Skeletal muscle tissue (tissue), 4 donors: ENCODE results near the gene TMPRSS9. TPM values are rescaled to one million over a fixed set of nuclear protein-coding genes. Genes with fewer than 3 reads are reported as not detected.
"Not testable (repeated sequence)": the region's sequence is repeated elsewhere in the genome, so short reads cannot be mapped to it uniquely, and the experiment has no call there.

Experiments used
- H3K27ac ChIP-seq: one replicate; pipeline ENCODE4 v1.7.0; 2013; ENCODE audit warnings: mild to moderate bottlenecking, low read depth, low read length, inconsistent platforms
- H3K27me3 ChIP-seq, 3 donors: one replicate each; pipeline ENCODE4 v1.7.0; 2013; ENCODE audit warnings: low read length in 3 of 3; ENCODE audit not compliant: control insufficient read depth in 3 of 3, insufficient read depth in 3 of 3
- H3K36me3 ChIP-seq, 3 donors: one replicate each; pipeline ENCODE4 v1.7.0; 2013; ENCODE audit warnings: low read length in 3 of 3; ENCODE audit not compliant: control insufficient read depth in 3 of 3, insufficient read depth in 3 of 3
- H3K4me1 ChIP-seq, 3 donors: one replicate each; pipeline ENCODE4 v1.7.0; 2013; ENCODE audit warnings: low read length in 3 of 3, mild to moderate bottlenecking in 3 of 3; ENCODE audit not compliant: control insufficient read depth in 3 of 3, insufficient read depth in 3 of 3
- H3K4me3 ChIP-seq, 3 donors: one replicate each; pipeline ENCODE4 v1.7.0; 2013; ENCODE audit warnings: low read length in 3 of 3
- H3K9ac ChIP-seq, 3 donors: one replicate each; pipeline ENCODE4 v1.7.0; 2013; ENCODE audit warnings: low read length in 3 of 3, mild to moderate bottlenecking in 3 of 3, moderate library complexity in 2 of 3, low read depth in 1 of 3
- H3K9me3 ChIP-seq, 3 donors: one replicate each; pipeline ENCODE4 v1.7.0; 2013; ENCODE audit warnings: low read length in 3 of 3; ENCODE audit not compliant: control insufficient read depth in 3 of 3
- total RNA-seq: library from RNA; depleted of rRNA; stranded (reverse); fragments of >200 nt; gene quantifications from one replicate; pipeline ENCODE4 v1.2.3, GENCODE V29; 2014
- donor health status: Osteomylitis.

Gene TMPRSS9
- total RNA-seq, 1 donor from 2014 or later: under 0.01 TPM

DNA sequence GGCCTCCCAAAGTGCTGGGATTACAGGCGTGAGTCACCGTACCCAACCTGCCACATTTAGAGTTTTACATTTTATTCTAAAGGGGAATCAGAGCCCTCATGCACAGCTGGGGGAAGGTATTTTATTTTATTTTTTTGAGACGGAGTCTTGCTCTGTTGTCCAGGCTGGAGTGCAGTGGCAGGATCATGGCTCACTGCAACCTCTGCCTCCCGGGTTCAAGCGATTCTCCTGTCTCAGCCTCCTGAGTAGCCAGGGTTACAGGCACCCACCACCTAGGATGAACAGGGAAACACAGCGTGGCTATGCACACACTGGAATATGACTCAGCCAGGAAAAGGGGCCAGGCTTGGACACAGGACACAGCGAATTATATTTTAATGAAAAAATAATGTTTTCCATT lies 37.1 kb downstream of the TMPRSS9 start:
- not testable (repeated sequence) for H3K9ac ChIP-seq, H3K9me3 ChIP-seq, H3K4me3 ChIP-seq, H3K4me1 ChIP-seq, H3K27ac ChIP-seq, H3K36me3 ChIP-seq
- peaks cover 3 to 13% (median 5%) of the 10 kb centered on the region in 3 donors for H3K27me3 ChIP-seq

DNA sequence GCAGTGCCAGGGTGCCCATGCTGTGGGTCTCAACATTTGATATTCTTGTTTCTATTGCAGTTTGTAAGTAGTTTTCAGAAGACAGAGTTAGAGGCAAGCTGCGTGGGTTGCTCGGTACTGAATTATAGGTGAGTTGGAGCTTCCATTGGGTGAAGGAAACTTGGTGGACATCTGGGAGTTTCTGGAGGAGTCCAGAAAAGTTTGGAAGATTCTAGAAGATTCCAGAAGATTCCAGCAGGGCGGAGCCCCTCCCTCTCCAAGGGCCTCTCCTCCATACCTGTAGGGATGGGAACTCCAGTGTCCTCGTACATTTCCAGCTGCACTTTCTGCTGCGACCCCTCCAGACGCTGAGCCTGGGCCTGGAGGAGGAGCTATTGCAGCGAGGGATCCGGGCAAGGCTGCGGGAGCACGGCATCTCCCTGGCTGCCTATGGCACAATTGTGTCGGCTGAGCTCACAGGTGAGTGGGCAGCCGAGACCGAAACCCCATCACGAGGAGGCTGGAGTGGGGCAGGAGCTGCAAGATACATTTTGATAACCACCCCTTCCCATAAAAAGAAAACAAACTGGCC lies 38.8 kb downstream of the TMPRSS9 start:
- peaks cover 0 to 5% (median 0%) of the 10 kb centered on the region in 3 donors for H3K4me1 ChIP-seq
- no peak overlapping the region for H3K27ac ChIP-seq
- H3K36me3 ChIP-seq: no peaks in the 10 kb centered on the region
- H3K27me3 ChIP-seq: peaks cover 3 to 13% (median 5%) of the 10 kb centered on the region in 3 donors
- no peaks in the 10 kb centered on the region for H3K9me3 ChIP-seq
- H3K4me3 ChIP-seq: no peak overlapping the region
- no peak overlapping the region for H3K9ac ChIP-seq

DNA sequence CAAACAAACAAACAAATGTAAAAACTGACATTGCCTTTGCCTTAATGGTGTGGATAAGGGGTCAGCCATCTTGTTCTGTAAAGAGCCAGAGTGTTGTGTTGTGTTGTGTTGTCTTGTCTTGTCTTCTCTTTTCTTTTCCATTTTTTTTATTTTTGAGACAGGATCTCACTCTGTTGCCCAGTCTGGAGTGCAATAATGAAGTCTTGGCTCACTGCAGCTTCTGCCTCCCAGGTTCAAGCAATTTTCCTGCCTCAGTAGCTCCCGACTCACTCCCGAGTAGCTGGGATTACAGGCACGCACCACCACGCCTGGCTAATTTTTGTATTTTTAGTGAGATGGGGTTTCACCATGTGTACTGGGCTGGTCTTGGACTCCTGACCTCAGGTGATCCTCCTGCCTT lies 39.5 kb downstream of the TMPRSS9 start:
- H3K4me1 ChIP-seq: peaks cover 0 to 5% (median 0%) of the 10 kb centered on the region in 3 donors

DNA sequence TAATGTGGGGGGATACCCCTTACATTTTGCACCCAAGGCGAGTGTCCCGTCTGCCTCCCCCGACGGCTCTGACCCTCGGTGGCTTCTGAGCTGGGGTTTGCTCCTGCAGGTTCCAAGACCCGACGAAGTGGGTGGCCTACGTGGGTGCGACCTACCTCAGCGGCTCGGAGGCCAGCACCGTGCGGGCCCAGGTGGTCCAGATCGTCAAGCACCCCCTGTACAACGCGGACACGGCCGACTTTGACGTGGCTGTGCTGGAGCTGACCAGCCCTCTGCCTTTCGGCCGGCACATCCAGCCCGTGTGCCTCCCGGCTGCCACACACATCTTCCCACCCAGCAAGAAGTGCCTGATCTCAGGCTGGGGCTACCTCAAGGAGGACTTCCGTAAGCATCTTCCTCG lies 48.2 kb downstream of the TMPRSS9 start:
- Histone ChIP-seq H3K27ac (no peak overlapping the region), H3K4me3 (no peak overlapping the region), H3K27me3 (peaks cover 13 to 24% (median 15%) of the 10 kb centered on the region in 3 donors), H3K36me3 (no peaks in the 10 kb centered on the region), H3K9me3 (peaks cover 0 to 2% (median 0%) of the 10 kb centered on the region in 3 donors), H3K4me1 (no peaks in the 10 kb centered on the region), H3K9ac (no peak overlapping the region)

More for the DNA sequence above, 39.5 kb downstream of the TMPRSS9 start:
- Histone ChIP-seq H3K27me3 (peaks cover 3 to 11% (median 5%) of the 10 kb centered on the region in 3 donors), H3K4me3 (no peak overlapping the region), H3K27ac (no peak overlapping the region), H3K9me3 (no peaks in the 10 kb centered on the region), H3K36me3 (no peaks in the 10 kb centered on the region), H3K9ac (no peak overlapping the region)

DNA sequence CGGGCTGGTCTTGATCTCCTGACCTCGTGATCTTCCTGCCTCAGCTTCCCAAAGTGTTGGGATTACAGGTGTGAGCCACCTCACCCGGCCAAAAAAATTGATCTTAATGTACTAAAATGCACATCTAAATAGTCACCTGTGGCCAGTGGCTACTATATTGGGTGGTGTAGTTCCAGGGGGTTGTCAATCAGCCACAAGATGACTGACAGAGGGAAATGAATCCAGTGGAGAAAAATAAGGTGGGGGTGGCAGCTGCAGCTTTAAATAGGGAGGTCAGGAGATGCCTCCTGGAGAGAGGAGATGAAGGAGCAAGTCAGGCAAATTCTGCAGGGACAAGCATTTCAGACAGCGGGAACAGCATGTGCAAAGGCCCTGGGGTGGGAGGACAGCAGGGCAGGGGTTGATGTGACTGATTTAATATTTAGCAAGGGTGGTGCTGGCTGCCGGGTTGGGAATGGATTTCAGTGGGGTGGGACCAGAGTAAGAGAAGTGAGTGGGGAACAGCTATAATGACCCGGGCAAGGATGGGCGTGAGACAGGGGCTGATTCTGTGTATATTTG lies 49.4 kb downstream of the TMPRSS9 start:
- no peak overlapping the region for H3K4me3 ChIP-seq
- H3K9ac ChIP-seq: no peak overlapping the region
- H3K4me1 ChIP-seq: no peaks in the 10 kb centered on the region

DNA sequence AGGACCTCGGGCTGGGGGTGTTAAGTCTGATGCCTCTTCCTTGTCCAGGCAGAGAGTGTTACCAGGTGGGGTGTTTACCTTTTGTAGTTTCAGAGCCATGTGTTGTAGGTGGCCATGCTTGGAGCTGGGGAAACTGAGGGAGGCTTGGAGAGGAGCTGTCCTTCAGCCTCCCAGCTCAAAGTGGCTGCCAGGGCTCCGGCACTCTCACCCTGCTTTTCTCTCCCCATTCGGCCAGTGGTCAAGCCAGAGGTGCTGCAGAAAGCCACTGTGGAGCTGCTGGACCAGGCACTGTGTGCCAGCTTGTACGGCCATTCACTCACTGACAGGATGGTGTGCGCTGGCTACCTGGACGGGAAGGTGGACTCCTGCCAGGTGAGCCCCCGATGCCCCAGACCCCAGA lies 50.0 kb downstream of the TMPRSS9 start:
- Histone ChIP-seq H3K36me3 (no peaks in the 10 kb centered on the region), H3K9ac (no peak overlapping the region), H3K4me1 (no peaks in the 10 kb centered on the region), H3K9me3 (peaks cover 0 to 2% (median 0%) of the 10 kb centered on the region in 3 donors), H3K27ac (no peak overlapping the region), H3K27me3 (peaks cover 13 to 22% (median 15%) of the 10 kb centered on the region in 3 donors), H3K4me3 (no peak overlapping the region)

More for the DNA sequence above, 49.4 kb downstream of the TMPRSS9 start:
- Histone ChIP-seq H3K36me3 (no peaks in the 10 kb centered on the region), H3K9me3 (peaks cover 0 to 2% (median 0%) of the 10 kb centered on the region in 3 donors), H3K27ac (no peak overlapping the region), H3K27me3 (peaks cover 13 to 24% (median 15%) of the 10 kb centered on the region in 3 donors)

DNA sequence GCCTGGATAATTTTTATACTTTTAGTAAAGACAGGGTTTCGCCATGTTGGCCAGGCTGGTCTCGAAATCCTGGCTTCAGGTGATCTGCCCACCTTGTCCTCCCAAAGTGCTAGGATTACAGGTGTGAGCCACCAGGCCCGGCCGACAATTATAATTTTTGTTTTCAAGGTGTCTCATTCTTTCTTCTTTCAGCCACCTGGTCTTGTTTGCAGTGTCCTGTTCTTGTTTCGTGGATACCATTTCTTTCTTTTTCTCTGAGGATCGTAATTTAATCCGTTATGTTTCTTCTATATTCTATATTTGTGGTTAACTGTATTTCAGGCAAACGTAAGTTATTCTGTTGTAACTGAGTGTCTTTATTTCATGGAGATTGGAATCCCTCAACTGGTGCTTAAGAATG lies 51.6 kb downstream of the TMPRSS9 start:
- no peak overlapping the region for H3K27ac ChIP-seq
- no peak overlapping the region for H3K4me3 ChIP-seq
- peaks cover 0 to 2% (median 0%) of the 10 kb centered on the region in 3 donors for H3K9me3 ChIP-seq
- peaks cover 10 to 18% (median 13%) of the 10 kb centered on the region in 3 donors for H3K27me3 ChIP-seq
- H3K4me1 ChIP-seq: no peaks in the 10 kb centered on the region
- H3K9ac ChIP-seq: no peak overlapping the region
- H3K36me3 ChIP-seq: peaks cover 0 to 1% (median 0%) of the 10 kb centered on the region in 3 donors

DNA sequence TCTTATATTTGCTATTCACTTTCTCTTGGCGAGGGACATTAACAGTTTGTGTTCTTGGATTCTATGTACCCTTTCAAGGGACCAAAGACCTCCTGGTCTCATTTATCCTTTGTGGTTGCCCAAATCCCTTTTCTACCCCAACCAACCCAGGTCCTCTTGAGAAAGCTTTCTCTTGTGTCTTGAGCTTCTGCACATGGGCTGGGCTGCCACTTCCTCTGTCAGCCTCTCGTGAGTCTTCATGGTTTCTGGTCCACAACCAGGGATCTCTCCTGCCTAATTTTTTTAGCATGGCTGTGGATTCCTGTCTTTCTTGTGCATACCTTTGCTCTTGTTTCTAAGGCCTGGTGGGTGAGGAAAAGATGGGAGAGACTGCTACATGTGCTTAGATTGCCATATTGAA lies 52.4 kb downstream of the TMPRSS9 start:
- Histone ChIP-seq H3K9me3 (peaks cover 0 to 2% (median 0%) of the 10 kb centered on the region in 3 donors), H3K4me3 (no peak overlapping the region), H3K27ac (no peak overlapping the region), H3K27me3 (peaks cover 10 to 18% (median 13%) of the 10 kb centered on the region in 3 donors), H3K4me1 (no peaks in the 10 kb centered on the region), H3K36me3 (peaks cover 0 to 2% (median 0%) of the 10 kb centered on the region in 3 donors), H3K9ac (no peak overlapping the region)

DNA sequence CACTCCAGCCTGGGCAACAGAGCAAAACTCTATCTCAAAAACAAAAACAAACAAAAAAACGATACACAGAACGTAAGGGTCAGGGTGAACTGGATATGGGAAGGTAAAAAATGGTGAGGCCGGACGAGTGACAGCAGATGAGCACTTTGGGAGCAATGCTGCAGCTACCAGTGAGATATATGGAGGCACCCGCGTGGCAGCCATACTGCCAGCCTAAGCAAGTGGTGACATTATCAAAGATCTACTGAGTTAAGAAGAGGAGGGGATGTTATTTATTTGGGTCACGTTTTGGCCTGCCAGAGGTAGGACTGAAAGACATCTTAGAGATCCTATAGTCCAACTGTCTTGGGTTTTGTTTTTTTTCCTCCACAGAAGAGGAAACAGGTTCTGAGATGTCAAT lies 53.1 kb downstream of the TMPRSS9 start:
- no peaks in the 10 kb centered on the region for H3K4me1 ChIP-seq
- peaks cover 0 to 3% (median 2%) of the 10 kb centered on the region in 3 donors for H3K36me3 ChIP-seq
- H3K9ac ChIP-seq: no peak overlapping the region
- H3K4me3 ChIP-seq: no peak overlapping the region
- H3K27me3 ChIP-seq: peaks cover 10 to 16% (median 11%) of the 10 kb centered on the region in 3 donors
- H3K27ac ChIP-seq: no peak overlapping the region
- peaks cover 0 to 2% (median 0%) of the 10 kb centered on the region in 3 donors for H3K9me3 ChIP-seq

DNA sequence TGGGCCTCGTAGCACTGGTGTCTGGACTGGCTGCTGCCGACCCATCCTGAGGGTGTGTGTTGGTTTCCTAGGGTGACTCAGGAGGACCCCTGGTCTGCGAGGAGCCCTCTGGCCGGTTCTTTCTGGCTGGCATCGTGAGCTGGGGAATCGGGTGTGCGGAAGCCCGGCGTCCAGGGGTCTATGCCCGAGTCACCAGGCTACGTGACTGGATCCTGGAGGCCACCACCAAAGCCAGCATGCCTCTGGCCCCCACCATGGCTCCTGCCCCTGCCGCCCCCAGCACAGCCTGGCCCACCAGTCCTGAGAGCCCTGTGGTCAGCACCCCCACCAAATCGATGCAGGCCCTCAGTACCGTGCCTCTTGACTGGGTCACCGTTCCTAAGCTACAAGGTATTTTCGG lies 53.6 kb downstream of the TMPRSS9 start:
- H3K9ac ChIP-seq: no peak overlapping the region

More for the DNA sequence above, 53.6 kb downstream of the TMPRSS9 start:
- peaks cover 8 to 12% (median 10%) of the 10 kb centered on the region in 3 donors for H3K27me3 ChIP-seq
- H3K9me3 ChIP-seq: peaks cover 0 to 2% (median 0%) of the 10 kb centered on the region in 3 donors
- H3K36me3 ChIP-seq: peaks cover 0 to 3% (median 2%) of the 10 kb centered on the region in 3 donors
- H3K27ac ChIP-seq: no peak overlapping the region
- no peak overlapping the region for H3K4me3 ChIP-seq
- no peaks in the 10 kb centered on the region for H3K4me1 ChIP-seq
